Prostate gland (tissue), 2 donors: Measurements from ENCODE around the gene RSU1. TPM values are rescaled to one million over a fixed set of nuclear protein-coding genes. Genes with fewer than 3 reads are reported as not detected.

Experiments
- DNase-seq: peaks from one replicate; pipeline ENCODE4 v3.0.0-alpha.2; 2019; ENCODE audit warnings: low spot score
- H3K27ac ChIP-seq, 2 donors: fragments of 200-600 bp; sonication (generic); 2 replicates each; pipeline ENCODE4 v1.5.1; 2017 to 2019
- H3K27me3 ChIP-seq: fragments of 200-600 bp; sonication (generic); replicated peaks from 2 replicates; pipeline ENCODE4 v1.5.1; 2019; ENCODE audit not compliant: insufficient read depth
- H3K36me3 ChIP-seq, 2 donors: fragments of 200-600 bp; sonication (generic); 1 replicate in 1 of 2; 2 replicates in 1 of 2; pipeline versions ENCODE4 v1.5.1 to v1.8.1; 2017 to 2019
- H3K4me1 ChIP-seq: fragments of 200-600 bp; sonication (generic); replicated peaks from 2 replicates; pipeline ENCODE4 v1.5.1; 2019
- H3K4me3 ChIP-seq, 2 donors: fragments of 200-600 bp; sonication (generic); 2 replicates each; pipeline ENCODE4 v1.5.1; 2017 to 2019
- H3K9me3 ChIP-seq: fragments of 200-600 bp; sonication (generic); 2 replicates; pipeline ENCODE4 v1.5.1; 2017
- POLR2A ChIP-seq: fragments of 450-650 bp; IDR thresholded peaks from one replicate; pipeline ENCODE4 v1.6.1; 2016; ENCODE audit warnings: antibody characterized with exemption, mild to moderate bottlenecking
- POLR2AphosphoS5 ChIP-seq: sonication (generic); formaldehyde crosslinking; IDR thresholded peaks from one replicate; pipeline ENCODE4 v1.6.1; 2017; ENCODE audit warnings: antibody characterized with exemption
- WGBS: methylation state at CpG from one replicate; pipeline ENCODE4 v1.1.5; 2018; 5-methylcytosine and 5-hydroxymethylcytosine counted together
- intact Hi-C: fragments of 100-400 bp; cut with DNase I; formaldehyde crosslinking; loops from one replicate; pipeline ENCODE4 v1.14.2; 2022
- total RNA-seq, 2 donors: library from RNA; depleted of rRNA; stranded (reverse); fragments of >200 nt; gene quantifications; one replicate each; pipeline ENCODE4 v1.1.0, GENCODE V29; 2016
- TF ChIP-seq, protein P1 (sequence below), 4 experiments: fragments of 200-600 bp in 2 of 4; fragments of 450-650 bp in 2 of 4; sonication (generic) in 2 of 4; IDR thresholded peaks; 1 replicate in 3 of 4; 2 replicates in 1 of 4; pipeline ENCODE4 v1.5.1; 2016 to 2019; ENCODE audit warnings: antibody characterized with exemption in 4 of 4, mild to moderate bottlenecking in 2 of 4, moderate library complexity in 2 of 4

Gene RSU1
- total RNA-seq, 2 donors from 2014 or later = 32.2 to 49.3 TPM

DNA sequence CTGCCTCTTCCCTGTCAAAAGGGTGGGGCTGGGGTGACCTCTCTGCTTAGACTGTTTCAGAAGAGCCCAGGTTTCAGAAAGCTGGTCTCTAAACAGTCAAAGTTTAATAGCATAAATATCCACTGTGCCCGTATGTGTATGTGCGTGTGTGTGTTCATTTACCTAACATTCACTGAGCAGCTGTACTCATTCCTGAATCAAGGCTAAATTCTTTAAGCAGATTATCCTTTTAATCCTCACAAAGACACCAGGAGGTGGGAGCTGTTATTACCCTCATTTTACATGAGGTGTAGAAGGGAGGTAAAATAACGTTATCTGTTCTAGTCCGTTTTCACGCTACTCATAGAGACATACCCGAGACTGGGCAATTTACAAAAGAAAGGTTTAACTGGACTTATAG, 72.2 kb downstream of the RSU1 start:
- Histone ChIP-seq H3K4me1 (no peaks in the 10 kb centered on the region), H3K36me3 (no peaks in the 10 kb centered on the region), H3K27me3 (no peaks in the 10 kb centered on the region), H3K27ac (no peak overlapping the region), H3K9me3 (no peaks in the 10 kb centered on the region), H3K4me3 (no peak overlapping the region)
- WGBS = 96% methylated on average over 6 of the region's 6 CpGs
- TF ChIP-seq, protein P1, sequence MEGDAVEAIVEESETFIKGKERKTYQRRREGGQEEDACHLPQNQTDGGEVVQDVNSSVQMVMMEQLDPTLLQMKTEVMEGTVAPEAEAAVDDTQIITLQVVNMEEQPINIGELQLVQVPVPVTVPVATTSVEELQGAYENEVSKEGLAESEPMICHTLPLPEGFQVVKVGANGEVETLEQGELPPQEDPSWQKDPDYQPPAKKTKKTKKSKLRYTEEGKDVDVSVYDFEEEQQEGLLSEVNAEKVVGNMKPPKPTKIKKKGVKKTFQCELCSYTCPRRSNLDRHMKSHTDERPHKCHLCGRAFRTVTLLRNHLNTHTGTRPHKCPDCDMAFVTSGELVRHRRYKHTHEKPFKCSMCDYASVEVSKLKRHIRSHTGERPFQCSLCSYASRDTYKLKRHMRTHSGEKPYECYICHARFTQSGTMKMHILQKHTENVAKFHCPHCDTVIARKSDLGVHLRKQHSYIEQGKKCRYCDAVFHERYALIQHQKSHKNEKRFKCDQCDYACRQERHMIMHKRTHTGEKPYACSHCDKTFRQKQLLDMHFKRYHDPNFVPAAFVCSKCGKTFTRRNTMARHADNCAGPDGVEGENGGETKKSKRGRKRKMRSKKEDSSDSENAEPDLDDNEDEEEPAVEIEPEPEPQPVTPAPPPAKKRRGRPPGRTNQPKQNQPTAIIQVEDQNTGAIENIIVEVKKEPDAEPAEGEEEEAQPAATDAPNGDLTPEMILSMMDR (IDR thresholded peaks at IDR 0.05) = no peak
- no peak for TF ChIP-seq POLR2AphosphoS5
- no peak for TF ChIP-seq POLR2A
- DNase-seq = no peak
- intact Hi-C loops = no loop called here

DNA sequence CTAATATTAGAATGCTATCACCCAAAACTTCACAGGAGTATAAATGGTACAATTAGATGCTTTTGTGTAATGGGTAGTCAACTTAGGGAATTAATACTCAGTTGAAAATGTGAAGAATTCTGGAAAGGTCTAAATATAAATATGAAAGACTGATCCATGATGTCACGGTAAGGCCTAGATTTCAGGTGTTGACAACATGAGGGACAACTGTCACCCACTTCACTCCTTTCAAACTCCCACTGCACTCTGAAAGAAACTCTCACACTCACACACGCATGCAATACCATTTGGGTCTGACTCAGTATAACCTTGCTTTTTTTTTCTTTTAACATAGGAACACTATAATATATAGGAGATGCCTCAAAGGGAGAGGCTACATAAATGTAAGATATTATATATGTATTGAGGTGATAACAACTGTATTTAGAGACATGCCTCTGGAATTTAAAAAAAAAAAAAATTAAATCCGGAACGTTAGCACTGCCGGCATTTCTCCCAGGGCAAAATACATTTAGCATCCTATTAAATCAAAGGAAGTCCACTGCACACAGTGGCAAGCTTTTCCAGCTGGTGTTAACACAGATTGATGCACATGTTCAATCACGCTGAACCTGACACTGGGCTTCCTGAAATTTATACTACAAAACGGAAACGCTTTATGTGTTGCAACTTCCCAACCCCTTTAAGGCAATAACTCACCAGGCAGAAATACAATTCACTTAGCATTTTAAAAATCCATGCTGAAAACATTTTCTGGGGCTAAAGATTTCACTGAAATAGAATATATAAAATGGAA, 74.9 kb downstream of the RSU1 start:
- no peak overlapping the region for H3K27ac ChIP-seq
- no peak for DNase-seq
- H3K27me3 ChIP-seq = no peaks in the 10 kb centered on the region
- 60% methylated on average over 8 of the region's 8 CpGs for WGBS
- H3K4me3 ChIP-seq = no peak overlapping the region
- H3K36me3 ChIP-seq = no peaks in the 10 kb centered on the region
- H3K9me3 ChIP-seq = no peaks in the 10 kb centered on the region
- TF ChIP-seq POLR2A = no peak
- TF ChIP-seq, protein P1 (IDR thresholded peaks at IDR 0.05) = no peak
- TF ChIP-seq POLR2AphosphoS5 = no peak
- H3K4me1 ChIP-seq = no peaks in the 10 kb centered on the region
- intact Hi-C loops = no loop called here

DNA sequence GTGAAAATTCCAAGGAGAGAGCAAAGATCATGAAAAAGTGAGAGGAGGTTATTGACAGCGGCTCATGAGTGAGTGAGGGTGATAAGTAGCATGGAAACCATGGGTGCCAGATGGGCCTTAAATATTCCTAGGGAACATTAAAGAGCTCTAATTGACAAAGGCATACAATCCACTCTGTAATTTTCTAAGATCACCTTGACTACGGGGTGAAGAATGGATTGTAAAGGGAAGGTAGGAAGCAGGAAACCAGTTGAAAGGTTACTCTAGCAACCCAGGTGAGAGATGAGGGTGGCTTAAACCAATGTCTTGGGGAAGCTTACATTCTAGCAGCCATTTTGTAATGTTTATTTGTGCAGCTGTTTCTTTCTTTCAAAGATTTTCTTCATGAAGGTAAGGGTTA, 75.7 kb downstream of the RSU1 start:
- no peak for DNase-seq
- H3K36me3 ChIP-seq = no peaks in the 10 kb centered on the region
- H3K27me3 ChIP-seq = no peaks in the 10 kb centered on the region
- no peaks in the 10 kb centered on the region for H3K9me3 ChIP-seq
- 62% methylated on average over 2 of the region's 2 CpGs for WGBS
- TF ChIP-seq POLR2A (no peak), POLR2AphosphoS5 (no peak)
- TF ChIP-seq, protein P1 (IDR thresholded peaks at IDR 0.05) = no peak
- H3K27ac ChIP-seq = no peak overlapping the region
- H3K4me1 ChIP-seq = no peaks in the 10 kb centered on the region
- intact Hi-C loops = no loop called here
- no peak overlapping the region for H3K4me3 ChIP-seq

DNA sequence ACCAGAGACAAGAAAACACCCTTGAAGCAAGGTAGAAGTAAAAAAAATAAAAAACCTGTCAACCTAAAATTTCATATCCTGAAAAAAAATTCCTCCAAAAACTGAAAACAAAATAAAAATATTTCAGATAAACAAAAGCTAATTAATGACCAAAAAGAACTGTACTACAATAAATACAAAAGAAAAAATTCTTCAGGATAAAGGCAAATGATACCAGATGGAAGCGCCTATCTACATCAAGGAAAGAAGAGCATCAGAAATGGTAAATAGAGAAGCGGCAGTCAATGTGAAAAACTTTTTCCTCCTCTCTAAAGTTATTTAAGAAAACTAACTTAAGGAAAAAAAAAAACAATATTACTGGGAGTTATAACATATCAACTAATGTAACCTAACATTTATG, 79.8 kb downstream of the RSU1 start:
- Histone ChIP-seq H3K9me3 (no peaks in the 10 kb centered on the region), H3K36me3 (no peaks in the 10 kb centered on the region), H3K27me3 (no peaks in the 10 kb centered on the region), H3K27ac (no peak overlapping the region), H3K4me1 (no peaks in the 10 kb centered on the region), H3K4me3 (no peak overlapping the region)
- DNase-seq = no peak
- intact Hi-C loops = no loop called here
- WGBS = 99% methylated on average over 2 of the region's 2 CpGs
- TF ChIP-seq POLR2AphosphoS5 = no peak
- TF ChIP-seq, protein P1 (IDR thresholded peaks at IDR 0.05) = no peak
- no peak for TF ChIP-seq POLR2A

DNA sequence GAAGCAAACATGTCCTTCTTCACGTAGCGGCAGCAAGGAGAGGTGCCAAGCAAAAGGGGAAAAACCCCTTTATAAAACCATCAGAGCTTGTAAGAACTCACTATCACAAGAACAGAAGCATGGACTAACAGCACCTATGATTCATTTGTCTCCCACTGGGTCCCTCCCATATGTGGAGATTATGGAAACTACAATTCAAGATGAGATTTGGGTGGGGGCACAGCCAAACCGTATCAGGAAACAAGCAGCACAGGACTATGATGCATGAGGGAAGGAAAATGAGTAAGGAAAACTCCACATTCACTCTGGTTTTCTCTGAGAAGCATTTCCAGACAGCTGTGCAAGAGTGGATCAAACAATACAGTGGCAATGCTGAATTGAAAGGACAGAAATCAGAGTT, 81.6 kb downstream of the RSU1 start:
- DNase-seq = no peak
- no peaks in the 10 kb centered on the region for H3K4me1 ChIP-seq
- no peak overlapping the region for H3K27ac ChIP-seq
- no peak for TF ChIP-seq POLR2A
- no peak for TF ChIP-seq POLR2AphosphoS5
- TF ChIP-seq, protein P1 (IDR thresholded peaks at IDR 0.05) = no peak
- H3K36me3 ChIP-seq = no peaks in the 10 kb centered on the region
- WGBS = 98% methylated on average over 3 of the region's 3 CpGs
- H3K9me3 ChIP-seq = no peaks in the 10 kb centered on the region
- H3K27me3 ChIP-seq = no peaks in the 10 kb centered on the region
- H3K4me3 ChIP-seq = no peak overlapping the region
- intact Hi-C loops = no loop called here
